Inferior parietal cortex (tissue), 1 donor: ENCODE measurements around the gene VSIG8.

Source experiments
- DNase-seq: peaks from one replicate; pipeline ENCODE4 v3.0.0-alpha.2; 2016; ENCODE audit errors: extremely low spot score

Gene VSIG8

GRCh38 chr1:159829822-159830465 is 32.5 kb downstream of the VSIG8 start:
- DNase-seq: no peak

- no peak for DNase-seq
Measured at GRCh38 chr1:159829273-159829634, 33.2 kb downstream of the VSIG8 start.

- DNase-seq: no peak
Measured at GRCh38 chr1:159828581-159829272, 33.7 kb downstream of the VSIG8 start.

- no peak for DNase-seq
Measured at GRCh38 chr1:159828176-159828575, 34.3 kb downstream of the VSIG8 start.

GRCh38 chr1:159827549-159827948 is 34.9 kb downstream of the VSIG8 start:
- no peak for DNase-seq

- no peak for DNase-seq
Measured at GRCh38 chr1:159827102-159827490, 35.4 kb downstream of the VSIG8 start.

- no peak for DNase-seq
Measured at GRCh38 chr1:159826441-159827101, 35.9 kb downstream of the VSIG8 start, which contains the start of gene SLAMF8. SLAMF8 (plus strand) TSS chr1:159826873; CDS start chr1:159826899, 26 bp downstream.

GRCh38 chr1:159825564-159825963 is 36.9 kb downstream of the VSIG8 start:
- no peak for DNase-seq

- DNase-seq: no peak
Measured at GRCh38 chr1:159823406-159823805, 39.1 kb downstream of the VSIG8 start.

GRCh38 chr1:159821171-159821867 is 41.1 kb downstream of the VSIG8 start:
- peak; percentile 69 for DNase-seq

GRCh38 chr1:159817276-159818041 is 45.0 kb downstream of the VSIG8 start:
- DNase-seq: no peak

- no peak for DNase-seq
Measured at GRCh38 chr1:159815926-159816325, 46.5 kb downstream of the VSIG8 start.

GRCh38 chr1:159804924-159805323 is 57.5 kb downstream of the VSIG8 start:
- no peak for DNase-seq
